Activated CD4-positive, alpha-beta T cell treated with anti-CD3 and anti-CD28 coated beads for 4 hours (primary cell): ENCODE results near the gene ODAD3.
"Not testable (repeated sequence)": the region's sequence is repeated elsewhere in the genome, so short reads cannot be mapped to it uniquely, and the experiment has no call there.

Source experiments
- DNase-seq, 2 donors: peaks; one replicate each; pipeline ENCODE4 v3.0.0-alpha.2; 2020

Gene ODAD3

DNA sequence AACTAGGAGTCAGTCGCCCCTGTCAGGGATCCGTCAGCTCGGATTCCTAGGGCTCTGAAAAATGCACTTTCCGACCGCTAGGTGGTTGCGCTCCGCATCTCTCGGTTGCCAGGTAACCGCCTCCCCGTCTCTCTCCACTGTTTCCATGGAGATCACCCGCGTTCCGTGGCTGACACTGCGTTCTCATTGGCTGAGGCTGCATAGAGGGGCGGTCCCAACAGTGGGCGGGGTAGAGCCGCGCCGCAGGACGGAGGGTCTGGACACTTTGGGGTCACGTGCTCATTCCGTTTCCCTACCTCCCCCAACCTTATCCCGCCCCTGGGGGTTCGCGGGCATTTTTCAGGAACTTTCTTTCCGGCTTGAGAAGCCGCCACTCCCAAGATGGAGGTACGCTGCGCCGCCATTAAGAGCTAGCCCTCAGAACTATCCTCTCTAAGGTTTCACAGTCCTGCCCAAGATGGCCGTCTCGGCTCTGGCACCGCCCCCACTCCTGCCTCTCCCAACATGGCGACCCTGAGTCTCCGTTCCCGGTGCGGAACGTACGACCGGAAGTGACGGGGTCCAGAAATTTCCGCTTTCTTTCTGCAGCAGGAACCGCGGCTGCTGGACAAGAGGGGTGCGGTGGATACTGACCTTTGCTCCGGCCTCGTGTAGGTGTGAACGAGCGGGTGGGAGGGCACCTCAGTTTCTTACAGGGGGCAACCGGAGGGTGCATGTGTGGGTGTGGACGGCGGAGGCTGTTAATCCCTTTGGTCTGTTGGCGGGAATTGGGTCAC is at the start of gene ODAD3, which contains the start of gene PRKCSH:
ODAD3 (minus strand) TSS at position 65 of the 776 bp plus-strand sequence. CDS start 105 bp downstream, outside the sequence.
PRKCSH (plus strand) TSS at position 579 of the 776 bp plus-strand sequence. CDS start 483 bp downstream, outside the sequence.
- DNase-seq = peak; percentile 97 to 98

GRCh38 chr19:11483366-11484111 is 48.6 kb upstream of the ODAD3 start:
- DNase-seq = no peak

DNA sequence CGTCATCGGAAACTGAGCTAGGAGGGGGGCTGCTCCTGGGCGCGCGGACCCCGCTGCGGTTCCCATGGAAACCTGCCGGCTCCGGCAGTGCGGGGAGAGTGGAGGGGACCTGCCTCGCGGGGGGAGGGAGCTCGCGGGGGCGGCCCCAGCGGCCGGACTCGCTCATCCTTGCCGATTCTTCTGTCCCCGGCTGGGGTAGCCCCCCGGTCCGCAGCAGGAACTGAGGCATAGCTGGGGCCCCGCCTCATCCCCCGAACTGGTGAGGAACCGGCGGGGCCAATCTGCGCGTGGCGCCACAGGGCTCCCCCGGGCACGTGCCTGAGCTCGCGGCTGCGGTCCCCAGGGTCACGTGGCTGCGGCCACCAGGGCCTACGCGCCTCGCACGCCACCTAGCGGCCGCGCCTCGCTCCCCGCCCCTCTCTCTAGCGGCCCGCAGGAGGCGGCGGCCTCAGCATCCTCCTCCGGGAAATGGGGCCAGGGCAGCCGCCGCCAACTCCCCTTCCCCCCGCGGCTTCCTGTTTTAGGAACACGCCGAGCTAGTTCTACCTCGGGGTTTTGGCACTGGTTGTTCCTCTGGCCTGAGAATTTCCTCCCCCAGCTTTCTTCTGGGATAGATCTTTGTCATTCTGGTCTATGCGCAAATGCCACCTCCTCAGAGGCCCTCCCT is 47.6 kb upstream of the ODAD3 start:
- peak; percentile 67 to 77 for DNase-seq

DNA sequence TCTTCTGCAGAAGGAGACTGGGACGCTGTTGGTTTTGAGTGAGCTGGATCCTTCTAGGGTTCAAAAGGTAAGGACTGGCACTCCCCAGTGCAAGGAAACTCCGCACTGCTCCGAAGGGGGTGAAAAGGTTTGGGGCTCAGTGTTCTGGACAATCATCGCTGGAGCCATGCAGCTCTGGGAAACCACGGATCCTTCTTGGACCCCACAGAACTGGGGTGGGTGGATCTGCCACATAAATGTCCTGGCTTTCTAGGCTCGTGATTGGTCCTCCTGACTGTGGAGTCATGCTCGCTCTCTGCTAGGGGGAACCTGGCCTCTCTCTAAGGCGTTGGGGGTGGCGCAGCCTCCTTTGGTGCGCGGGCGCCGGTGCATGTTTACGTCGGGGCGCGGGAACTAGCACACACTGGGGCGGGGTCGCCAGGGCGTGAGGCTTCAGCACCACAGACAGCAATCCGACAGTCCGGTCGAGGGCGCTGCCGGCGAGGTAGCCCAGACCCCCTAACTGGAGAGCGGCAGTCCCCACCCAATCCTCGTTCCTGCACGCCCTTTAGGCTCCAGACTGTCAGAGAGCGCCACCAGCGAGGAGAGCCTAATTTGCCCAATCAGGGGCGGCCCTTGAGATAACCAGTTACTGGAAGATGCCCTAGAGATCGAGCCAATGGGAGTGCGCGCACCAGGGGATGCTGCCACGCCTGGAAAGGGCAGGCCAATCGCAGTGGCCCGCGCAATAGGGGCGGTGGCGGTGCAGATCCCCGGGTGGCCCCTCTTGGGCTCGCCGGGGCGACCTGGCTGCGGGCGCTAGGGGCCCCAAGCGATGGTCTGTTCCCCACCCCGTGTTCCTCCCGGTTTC is 46.8 kb upstream of the ODAD3 start:
- peak; percentile 53 to 62 for DNase-seq

- DNase-seq = no peak
These were observed 46.0 kb upstream of the ODAD3 start, which contains the start of gene ELAVL3 for GRCh38 chr19:11480715-11481533. TSS of gene ELAVL3 (minus strand) at chr19:11481046. CDS start at chr19:11480608, 438 bp downstream.

DNA sequence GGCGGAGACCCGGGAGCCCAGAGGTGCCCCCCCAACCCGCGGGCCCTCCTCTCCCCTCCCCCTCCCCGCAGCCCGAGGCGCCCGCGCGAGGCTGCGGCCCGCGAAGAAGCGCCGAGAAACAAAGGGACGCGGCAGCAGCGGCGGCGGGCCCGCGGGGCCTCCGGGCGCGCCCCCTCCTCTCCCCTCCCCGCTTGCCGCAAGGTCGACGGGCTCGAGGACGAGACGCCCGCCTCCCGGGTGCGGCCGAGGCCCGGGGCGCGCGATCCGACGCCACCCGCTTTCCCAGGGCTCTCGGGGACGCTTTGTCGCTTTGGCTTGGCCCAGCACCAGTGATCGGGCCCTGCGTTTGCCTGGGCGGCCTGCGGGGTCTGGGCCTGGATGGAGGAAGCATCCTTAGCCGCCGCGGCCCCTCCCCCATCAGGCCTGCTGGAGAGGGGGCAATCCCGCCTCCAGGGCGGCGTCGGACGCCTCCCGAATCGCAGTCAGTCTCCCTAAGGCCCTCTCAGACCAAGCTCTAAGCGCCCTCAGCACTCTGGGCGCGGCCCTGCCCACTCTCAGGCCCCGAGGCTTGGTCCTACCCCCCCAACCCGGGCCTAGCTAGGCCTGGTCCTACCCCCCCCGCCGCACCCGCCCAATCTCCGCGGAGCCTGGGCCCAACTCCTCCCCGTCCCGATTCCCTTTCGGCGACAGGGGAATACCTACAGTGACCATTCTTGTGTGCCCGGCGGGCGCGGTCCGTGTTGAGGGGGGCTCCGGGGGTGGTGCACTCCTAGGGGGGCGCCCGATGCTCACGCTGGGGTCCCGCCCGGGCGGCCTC is 45.2 kb upstream of the ODAD3 start:
- no peak for DNase-seq

DNA sequence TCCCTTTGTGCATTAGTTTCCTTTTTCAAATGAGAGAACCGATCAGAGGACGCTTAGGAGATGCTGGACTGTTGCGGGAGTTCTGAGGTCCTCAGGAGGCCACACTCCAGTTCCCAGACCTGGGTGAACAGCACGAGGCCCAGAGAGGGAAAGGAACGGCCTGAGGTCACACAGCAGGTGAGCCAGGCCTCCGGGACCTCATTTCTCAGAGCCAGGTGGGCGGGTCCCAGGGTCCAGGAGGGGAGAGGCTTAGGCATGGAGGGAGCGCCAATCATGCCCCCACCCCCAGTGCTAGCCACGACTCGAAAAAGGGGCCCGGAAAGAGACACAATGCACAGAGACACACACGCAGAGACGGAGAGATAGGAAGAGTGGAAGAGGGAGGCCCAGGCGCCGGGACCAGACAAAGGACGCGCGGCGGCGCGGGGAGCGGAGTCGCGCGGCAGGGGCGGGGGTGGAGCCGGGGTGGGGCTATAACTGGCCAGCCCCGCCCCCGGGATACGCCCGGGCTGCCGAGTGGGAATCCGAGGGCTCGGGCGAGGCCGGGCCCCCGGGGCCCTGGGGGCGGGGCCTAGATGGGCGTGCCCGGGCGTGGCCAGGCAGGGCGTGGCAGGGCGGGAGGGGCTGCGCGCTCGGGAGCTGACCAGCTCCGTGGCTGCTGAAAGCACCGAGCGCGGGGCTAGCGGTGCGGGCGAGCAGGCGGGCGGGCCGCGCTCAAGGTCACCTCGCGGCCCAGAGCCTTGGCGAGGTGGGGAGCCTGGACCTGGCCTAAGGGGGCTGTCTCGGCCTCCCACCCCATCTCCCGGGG is 44.4 kb upstream of the ODAD3 start:
- no peak for DNase-seq

GRCh38 chr19:11478167-11479089 is 43.5 kb upstream of the ODAD3 start:
- no peak for DNase-seq

DNA sequence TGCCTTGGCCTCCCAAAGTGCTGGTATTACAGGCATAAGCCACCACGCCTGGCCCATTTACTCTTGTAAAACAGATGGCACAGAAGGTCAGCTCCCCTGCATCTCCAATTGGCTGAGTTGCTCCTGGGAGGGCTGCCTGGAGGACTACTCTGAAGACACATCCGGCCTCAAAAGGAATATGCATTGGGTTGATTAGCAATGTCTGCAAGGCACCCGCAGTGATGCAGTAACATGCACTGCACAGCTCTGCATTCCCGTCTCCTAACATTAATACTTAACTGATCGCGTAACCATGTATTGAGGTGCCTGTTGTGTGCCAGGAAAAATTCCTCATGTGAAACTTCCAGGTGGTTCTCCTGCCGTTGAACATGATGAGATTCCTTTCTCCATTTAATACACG is 40.9 kb upstream of the ODAD3 start:
- no peak for DNase-seq

DNA sequence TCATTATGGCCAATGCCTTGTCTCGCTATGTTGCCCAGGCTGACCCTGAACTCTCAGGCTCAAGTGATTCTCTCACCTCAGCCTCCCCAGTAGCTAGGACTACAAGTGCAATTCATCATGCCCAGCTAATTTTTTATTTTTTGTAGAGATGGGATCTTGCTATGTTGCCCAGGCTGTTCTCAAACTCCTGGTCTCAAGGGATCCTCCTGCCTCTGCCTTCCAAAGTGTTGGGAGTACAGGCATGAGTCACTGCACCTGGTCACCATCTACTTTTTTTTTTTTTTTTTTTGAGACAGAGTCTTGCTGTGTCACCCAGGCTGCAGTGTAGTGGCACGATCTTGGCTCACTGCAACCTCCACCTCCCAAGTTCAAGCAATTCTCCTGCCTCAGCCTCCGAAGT is 40.4 kb upstream of the ODAD3 start:
- not testable (repeated sequence) for DNase-seq

GRCh38 chr19:11473725-11474124 is 38.8 kb upstream of the ODAD3 start:
- DNase-seq = no peak

- not testable (repeated sequence) for DNase-seq
These were observed 33.4 kb upstream of the ODAD3 start for GRCh38 chr19:11468266-11468845.

DNA sequence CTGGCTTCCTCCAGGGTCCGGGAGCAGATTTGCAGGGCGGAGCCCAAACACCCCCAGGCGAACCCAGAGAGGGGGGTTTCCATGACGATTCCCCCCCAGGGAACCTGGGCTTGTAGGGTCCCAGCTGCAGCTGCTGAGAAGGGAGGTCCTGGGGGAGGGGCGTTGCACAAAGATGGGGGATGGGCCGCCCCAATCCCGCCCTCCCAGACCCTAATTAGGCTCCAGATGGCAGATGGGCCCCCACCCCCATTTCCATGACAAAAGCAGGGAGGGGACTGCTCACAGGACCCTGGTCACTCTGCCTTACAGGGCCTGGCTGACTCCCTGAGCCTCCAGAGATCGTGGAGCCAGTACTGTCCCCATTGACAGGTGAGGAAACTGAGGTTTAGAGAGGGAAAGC is 30.7 kb upstream of the ODAD3 start:
- DNase-seq = no peak

GRCh38 chr19:11464333-11465265 is 29.7 kb upstream of the ODAD3 start:
- DNase-seq = no peak

GRCh38 chr19:11463391-11463790 is 28.5 kb upstream of the ODAD3 start:
- no peak for DNase-seq

DNA sequence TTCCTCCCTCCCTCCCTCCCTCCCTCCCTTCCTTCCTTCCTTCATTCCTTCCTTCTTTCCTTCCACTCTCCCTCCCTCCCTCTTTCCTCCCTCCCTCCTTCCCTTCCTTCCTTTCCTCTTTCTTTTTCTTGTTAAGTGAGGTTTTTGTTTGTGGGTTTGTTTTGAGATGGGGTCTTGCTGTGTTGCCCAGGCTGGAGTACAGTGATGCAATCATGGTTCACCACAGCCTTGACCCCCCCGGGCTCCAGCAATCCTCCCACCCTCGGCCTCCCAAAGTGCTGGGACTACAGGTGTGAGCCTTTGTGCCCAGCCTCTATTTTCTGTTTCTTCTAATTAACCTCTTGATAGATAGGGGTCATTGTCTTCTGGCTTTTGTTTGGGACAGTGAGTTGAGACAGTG is 26.5 kb upstream of the ODAD3 start:
- DNase-seq = no peak

DNA sequence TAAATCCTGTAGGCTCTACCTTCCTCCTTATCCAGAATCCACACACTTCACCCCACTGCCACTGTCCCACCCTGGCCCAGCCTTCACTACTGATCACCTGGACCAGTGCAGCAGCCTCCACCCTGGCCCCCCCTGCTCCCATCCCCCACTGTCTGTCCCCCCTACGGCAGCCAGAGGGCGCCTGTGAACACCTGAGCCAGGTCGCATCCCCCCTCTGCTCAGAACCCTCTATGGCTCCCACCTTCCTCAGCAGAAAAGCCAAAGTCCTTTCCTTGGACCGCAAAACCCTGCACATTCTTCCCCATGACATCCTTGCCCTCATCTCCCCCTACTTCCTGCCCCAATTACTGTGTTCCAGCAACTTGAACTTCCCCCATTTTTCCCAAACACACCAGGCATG is 25.3 kb upstream of the ODAD3 start:
- no peak for DNase-seq
